ENCODE data around the gene DRG1. TPM values are rescaled to one million over a fixed set of nuclear protein-coding genes. Genes with fewer than 3 reads are reported as not detected.

The DRG1 gene
- total and polyA plus RNA-seq, 2 donors (not counting 3 experiments of a cell fraction or from before 2014, with no cell fraction given), result 37.7 to 65.1 TPM

DNA sequence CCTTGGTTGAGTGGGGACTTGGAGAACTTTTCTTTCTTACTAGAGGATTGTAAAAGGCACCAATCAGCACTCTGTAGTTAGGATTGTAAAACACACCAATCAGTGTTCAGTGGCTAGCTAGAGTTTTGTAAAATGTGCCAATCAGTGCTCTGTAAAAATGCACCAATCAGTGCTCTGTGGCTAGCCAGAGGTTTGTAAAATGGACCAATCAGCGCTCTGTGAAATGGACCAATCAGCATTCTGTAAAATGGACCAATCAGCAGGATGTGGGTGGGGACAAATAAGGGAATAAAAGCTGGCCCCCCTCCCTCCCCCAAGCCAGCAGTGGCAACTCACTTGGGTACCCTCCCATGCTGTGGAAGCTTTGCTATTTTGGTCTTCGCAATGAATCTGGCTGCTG is 5.5 kb upstream of the DRG1 start:
- H3K79me2 ChIP-seq (ENCODE audit: control insufficient read depth, insufficient read depth, low read length), result no peaks in the 10 kb centered on the region
- no peak overlapping the region for H3K4me3 ChIP-seq (replicated peaks in 1 of 3; ENCODE audit: insufficient read depth in 1 of 3, low read depth in 1 of 3, low read length in 3 of 3)
- H3K27me3 ChIP-seq (ENCODE audit: control insufficient read depth in 2 of 2, insufficient read depth in 2 of 2, low read length in 2 of 2), result no peaks in the 10 kb centered on the region
- CTCF ChIA-PET, result interaction anchor here (0.6 kb wide), 1 partner anchor 21 kb away, joined by 3 read pairs; no protein-coding TSS in a partner anchor
- BruUV-seq (replicated peaks), result no TSS peak
- DNase-seq (ENCODE audit: low read depth, low spot score), result no peak
- intact Hi-C loops (cut with micrococcal nuclease) (no loop called here), dilution Hi-C loops (cut with MboI; ENCODE audit: extremely low pct_ligation_motif_present, low sequenced_read_pairs) (no loop called here)
- H4K20me1 ChIP-seq (replicated peaks; ENCODE audit: control insufficient read depth, extremely low read depth, insufficient read depth, low read length), result no peaks in the 10 kb centered on the region
- no peak overlapping the region for H3K4me2 ChIP-seq (ENCODE audit: insufficient read depth, low read length)
- H2AFZ ChIP-seq (ENCODE audit: low read depth, low read length), result no peak overlapping the region
- FAIRE-seq, result no peak
- TF ChIP-seq MYC (IDR thresholded peaks at IDR 0.05; ENCODE audit: low read depth, low read length) (no peak), GATA2 (IDR thresholded peaks at IDR 0.05; ENCODE audit: insufficient read depth, insufficient read length, low read depth, low read length) (no peak), POLR2AphosphoS5 (IDR thresholded peaks at IDR 0.05; ENCODE audit: insufficient read depth, low read depth, low read length) (no peak), POLR2A (IDR thresholded peaks at IDR 0.05; ENCODE audit: low read depth, low read length) (no peak), EZH2 (IDR thresholded peaks at IDR 0.05; ENCODE audit: borderline replicate concordance, low read depth, low read length, severe bottlenecking) (no peak), FOS (IDR thresholded peaks at IDR 0.05; ENCODE audit: borderline replicate concordance, insufficient read depth, low read length) (no peak), JUN (IDR thresholded peaks at IDR 0.05; ENCODE audit: borderline replicate concordance, insufficient read depth, insufficient read length, low read depth) (no peak)
- TF ChIP-seq, protein P1, sequence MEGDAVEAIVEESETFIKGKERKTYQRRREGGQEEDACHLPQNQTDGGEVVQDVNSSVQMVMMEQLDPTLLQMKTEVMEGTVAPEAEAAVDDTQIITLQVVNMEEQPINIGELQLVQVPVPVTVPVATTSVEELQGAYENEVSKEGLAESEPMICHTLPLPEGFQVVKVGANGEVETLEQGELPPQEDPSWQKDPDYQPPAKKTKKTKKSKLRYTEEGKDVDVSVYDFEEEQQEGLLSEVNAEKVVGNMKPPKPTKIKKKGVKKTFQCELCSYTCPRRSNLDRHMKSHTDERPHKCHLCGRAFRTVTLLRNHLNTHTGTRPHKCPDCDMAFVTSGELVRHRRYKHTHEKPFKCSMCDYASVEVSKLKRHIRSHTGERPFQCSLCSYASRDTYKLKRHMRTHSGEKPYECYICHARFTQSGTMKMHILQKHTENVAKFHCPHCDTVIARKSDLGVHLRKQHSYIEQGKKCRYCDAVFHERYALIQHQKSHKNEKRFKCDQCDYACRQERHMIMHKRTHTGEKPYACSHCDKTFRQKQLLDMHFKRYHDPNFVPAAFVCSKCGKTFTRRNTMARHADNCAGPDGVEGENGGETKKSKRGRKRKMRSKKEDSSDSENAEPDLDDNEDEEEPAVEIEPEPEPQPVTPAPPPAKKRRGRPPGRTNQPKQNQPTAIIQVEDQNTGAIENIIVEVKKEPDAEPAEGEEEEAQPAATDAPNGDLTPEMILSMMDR (IDR thresholded peaks at IDR 0.05; ENCODE audit: extremely low read depth in 1 of 2, insufficient read depth in 1 of 2, low read depth in 1 of 2, low read length in 2 of 2), result no peak
- TF ChIP-seq, protein P2, sequence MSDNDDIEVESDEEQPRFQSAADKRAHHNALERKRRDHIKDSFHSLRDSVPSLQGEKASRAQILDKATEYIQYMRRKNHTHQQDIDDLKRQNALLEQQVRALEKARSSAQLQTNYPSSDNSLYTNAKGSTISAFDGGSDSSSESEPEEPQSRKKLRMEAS (IDR thresholded peaks at IDR 0.05; ENCODE audit: insufficient read depth, insufficient read length), result no peak
- no peak overlapping the region for H3K9ac ChIP-seq (replicated peaks; ENCODE audit: extremely low read depth, insufficient read depth, low read length)
- H3K9me3 ChIP-seq (replicated peaks; ENCODE audit: control insufficient read depth, insufficient read depth, low read length), result no peaks in the 10 kb centered on the region
- H3K36me3 ChIP-seq (ENCODE audit: control insufficient read depth in 2 of 2, extremely low read depth in 1 of 2, insufficient read depth in 2 of 2, low read length in 2 of 2), result no peaks in the 10 kb centered on the region
- POLR2A ChIA-PET, result no interaction called here
- H3K4me1 ChIP-seq (ENCODE audit: control insufficient read depth, extremely low read depth, insufficient read depth, low read length), result peaks cover 3% of the 10 kb centered on the region
- H3K27ac ChIP-seq (ENCODE audit: insufficient read depth, low read depth, low read length), result no peak overlapping the region
- H3K9me1 ChIP-seq (replicated peaks; ENCODE audit: control insufficient read depth, extremely low read depth, insufficient read depth, low read length), result no peaks in the 10 kb centered on the region

All from endothelial cell of umbilical vein (primary cell).